Measurements from ENCODE around the gene TAX1BP3. TPM values are rescaled to one million over a fixed set of nuclear protein-coding genes. Genes with fewer than 3 reads are reported as not detected.

The TAX1BP3 gene
- total and polyA plus RNA-seq, 2 experiments from 2014 or later = 98.7 to 134 TPM

- peaks cover 10% of the 10 kb centered on the region; the same call in 2 of the 3 replicates for H3K4me1 Mint-ChIP-seq
- Histone ChIP-seq H3K9me2 (ENCODE audit: insufficient read depth) (no peaks in the 10 kb centered on the region), H4K20me1 (replicated peaks; ENCODE audit: insufficient read depth) (no peaks in the 10 kb centered on the region), H3K79me2 (replicated peaks; ENCODE audit: insufficient read depth) (no peaks in the 10 kb centered on the region), H3K36me3 (ENCODE audit: insufficient read depth) (0 out of 2 replicates have a peak, but pooled peaks cover 3% of the 10 kb centered on the region), H3K4me2 (no peak overlapping the region), H3K4me3 (no peak overlapping the region), H3K27me3 (ENCODE audit: insufficient read depth) (no peaks in the 10 kb centered on the region), H2AFZ (no peak overlapping the region), H3K4me1 (ENCODE audit: insufficient read depth) (no peaks in the 10 kb centered on the region), H3F3A (replicated peaks; ENCODE audit: low read depth) (0 out of 2 replicates have a peak, but pooled peaks cover 4% of the 10 kb centered on the region), H3K27ac (ENCODE audit: low read depth) (no peak overlapping the region)
- peaks cover 6% of the 10 kb centered on the region for H3K27me3 Mint-ChIP-seq (ENCODE audit: insufficient read depth, low read depth, poor library complexity)
- H3K27ac Mint-ChIP-seq = no peak overlapping the region; the same call in 1 of the 2 replicates
- no peak overlapping the region for H3K4me3 Mint-ChIP-seq
- ATAC-seq = no peak
- DNase-seq (ENCODE audit: low spot score) = no peak
- no peaks in the 10 kb centered on the region for H3K9me3 Mint-ChIP-seq
- peaks cover 3% of the 10 kb centered on the region; the same call in 1 of the 3 replicates for H3K36me3 Mint-ChIP-seq (ENCODE audit: low read depth)
- TF ChIP-seq EZH2phosphoT487 (IDR thresholded peaks at IDR 0.05; ENCODE audit: unreplicated experiment) = no peak
- TF ChIP-seq EZH2 (IDR thresholded peaks at IDR 0.05; ENCODE audit: low read depth, unreplicated experiment) = no peak
- TF ChIP-seq JUNB (IDR thresholded peaks at IDR 0.05; ENCODE audit: unreplicated experiment) = no peak
- TF ChIP-seq CTCF (conservative IDR thresholded peaks at IDR 0.05; ENCODE audit: low read depth in 2 of 2) = no peak
- no peak for TF ChIP-seq CREB1 (CRISPR knock-in tag; IDR thresholded peaks at IDR 0.05; ENCODE audit: low read depth)
- no peak for TF ChIP-seq POLR2AphosphoS5 (IDR thresholded peaks at IDR 0.05; ENCODE audit: low read depth)
- TF ChIP-seq ZNF114 (CRISPR knock-in tag; IDR thresholded peaks at IDR 0.05) = no peak
Observed at GRCh38 chr17:3658784-3659449, 9.5 kb downstream of the TAX1BP3 start.

GRCh38 chr17:3657874-3658783 is 10.2 kb downstream of the TAX1BP3 start:
- no peaks in the 10 kb centered on the region for H3K79me2 ChIP-seq (replicated peaks; ENCODE audit: insufficient read depth)
- Mint-ChIP-seq H3K36me3 (ENCODE audit: low read depth) (peaks cover 3% of the 10 kb centered on the region; the same call in 1 of the 3 replicates), H3K4me1 (peaks cover 10% of the 10 kb centered on the region; the same call in 2 of the 3 replicates), H3K27ac (no peak overlapping the region; the same call in 1 of the 2 replicates), H3K27me3 (ENCODE audit: insufficient read depth, low read depth, poor library complexity) (peaks cover 5% of the 10 kb centered on the region), H3K9me3 (no peaks in the 10 kb centered on the region), H3K4me3 (no peak overlapping the region)
- no peaks in the 10 kb centered on the region for H3K27me3 ChIP-seq (ENCODE audit: insufficient read depth)
- no peak overlapping the region for H2AFZ ChIP-seq
- 0 out of 2 replicates have a peak, but pooled peaks cover 3% of the 10 kb centered on the region for H3K36me3 ChIP-seq (ENCODE audit: insufficient read depth)
- no peaks in the 10 kb centered on the region for H4K20me1 ChIP-seq (replicated peaks; ENCODE audit: insufficient read depth)
- H3K4me3 ChIP-seq = no peak overlapping the region
- no peak overlapping the region for H3K4me2 ChIP-seq
- H3K4me1 ChIP-seq (ENCODE audit: insufficient read depth) = no peaks in the 10 kb centered on the region
- no peak for TF ChIP-seq ZNF331 (CRISPR knock-in tag; IDR thresholded peaks at IDR 0.05; ENCODE audit: low read depth)
- no peaks in the 10 kb centered on the region for H3K9me2 ChIP-seq (ENCODE audit: insufficient read depth)
- H3F3A ChIP-seq (replicated peaks; ENCODE audit: low read depth) = 0 out of 2 replicates have a peak, but pooled peaks cover 4% of the 10 kb centered on the region
- DNase-seq (ENCODE audit: low spot score) (no peak), ATAC-seq (no peak)
- no peak overlapping the region for H3K27ac ChIP-seq (ENCODE audit: low read depth)

Data from GM23338 (cell line).